Peyer's patch (tissue), 4 donors: Measurements from ENCODE around the gene REEP2.

ENCODE experiments used
- CTCF ChIP-seq, 6 experiments: fragments of 450-650 bp in 4 of 6; fragments of 200-600 bp in 2 of 6; sonication (generic) in 1 of 6; IDR thresholded peaks; one replicate each; pipeline ENCODE4 v1.5.1; 2017 to 2019; ENCODE audit warnings: antibody characterized with exemption in 6 of 6, mild to moderate bottlenecking in 3 of 6, moderate library complexity in 1 of 6
- POLR2A ChIP-seq, 2 donors: fragments of 450-650 bp; IDR thresholded peaks; one replicate each; pipeline ENCODE4 v1.5.1; 2017; ENCODE audit warnings: antibody characterized with exemption in 2 of 2, mild to moderate bottlenecking in 2 of 2, moderate library complexity in 2 of 2

- TF ChIP-seq POLR2A (IDR thresholded peaks at IDR 0.05) (no peak), CTCF (IDR thresholded peaks at IDR 0.05) (no peak)
Measured at GRCh38 chr5:138458856-138459255, 20.0 kb downstream of the REEP2 start.
